Liver (tissue), 9 donors: ENCODE results near the gene PCYT1A. TPM values are rescaled to one million over a fixed set of nuclear protein-coding genes. Genes with fewer than 3 reads are reported as not detected.
"Not testable (repeated sequence)": the region's sequence is repeated elsewhere in the genome, so short reads cannot be mapped to it uniquely, and the experiment has no call there.

Experiments used
- DNase-seq: peaks from one replicate; pipeline ENCODE4 v3.0.0-alpha.2; 2017; ENCODE audit warnings: low spot score
- H3K27ac ChIP-seq, 2 donors: one replicate each; pipeline ENCODE4 v1.7.0; 2013; ENCODE audit warnings: inconsistent platforms in 2 of 2, low read length in 2 of 2, control low read depth in 1 of 2, low read depth in 1 of 2, mild to moderate bottlenecking in 1 of 2
- H3K27me3 ChIP-seq, 4 donors: one replicate each; pipeline versions ENCODE4 v1.6.1 to v1.7.0; 2013; ENCODE audit warnings: low read length in 3 of 4, inconsistent platforms in 1 of 4, mild to moderate bottlenecking in 1 of 4, moderate library complexity in 1 of 4; ENCODE audit not compliant: control insufficient read depth in 4 of 4, insufficient read depth in 4 of 4
- H3K36me3 ChIP-seq, 4 donors: one replicate each; pipeline versions ENCODE4 v1.6.1 to v1.7.0; 2013; ENCODE audit warnings: low read length in 3 of 4, mild to moderate bottlenecking in 3 of 4, low read depth in 1 of 4, moderate library complexity in 1 of 4; ENCODE audit not compliant: control insufficient read depth in 4 of 4, insufficient read depth in 3 of 4
- H3K4me1 ChIP-seq, 4 donors: one replicate each; pipeline versions ENCODE4 v1.6.1 to v1.7.0; 2013; ENCODE audit warnings: low read length in 3 of 4, mild to moderate bottlenecking in 3 of 4, moderate library complexity in 1 of 4; ENCODE audit not compliant: control insufficient read depth in 4 of 4, insufficient read depth in 4 of 4
- H3K4me3 ChIP-seq, 3 donors: one replicate each; pipeline versions ENCODE4 v1.6.1 to v1.7.0; 2013; ENCODE audit warnings: low read length in 3 of 3, control low read depth in 1 of 3, low read depth in 1 of 3, mild to moderate bottlenecking in 1 of 3
- H3K9ac ChIP-seq, 2 donors: one replicate each; pipeline ENCODE4 v1.7.0; 2013; ENCODE audit warnings: low read length in 2 of 2, mild to moderate bottlenecking in 2 of 2, moderate library complexity in 2 of 2, control low read depth in 1 of 2, low read depth in 1 of 2
- H3K9me3 ChIP-seq, 4 donors: one replicate each; pipeline versions ENCODE4 v1.6.1 to v1.7.0; 2013; ENCODE audit warnings: low read length in 3 of 4; ENCODE audit not compliant: control insufficient read depth in 4 of 4
- EGR1 ChIP-seq, 2 donors: IDR thresholded peaks; 2 replicates each; pipeline ENCODE4 v1.6.1; 2016 to 2018; ENCODE audit warnings: antibody characterized with exemption in 2 of 2, low read depth in 2 of 2
- FOXA1 ChIP-seq: IDR thresholded peaks from 2 replicates; pipeline ENCODE4 v1.6.1; 2016; ENCODE audit warnings: antibody characterized with exemption
- GABPA ChIP-seq, 2 donors: IDR thresholded peaks in 1 of 2; conservative IDR thresholded peaks in 1 of 2; 2 replicates each; pipeline ENCODE4 v1.6.1; 2016; ENCODE audit warnings: antibody characterized with exemption in 2 of 2, mild to moderate bottlenecking in 1 of 2, moderate library complexity in 1 of 2
- HNF4A ChIP-seq, 2 donors: conservative IDR thresholded peaks; 2 replicates each; pipeline ENCODE4 v1.6.1; 2016; ENCODE audit warnings: antibody characterized with exemption in 2 of 2, mild to moderate bottlenecking in 2 of 2
- HNF4G ChIP-seq: IDR thresholded peaks from 2 replicates; pipeline ENCODE4 v1.6.1; 2016; ENCODE audit warnings: antibody characterized with exemption
- JUND ChIP-seq, 2 donors: IDR thresholded peaks; 2 replicates each; pipeline ENCODE4 v1.6.1; 2016; ENCODE audit warnings: antibody characterized with exemption in 2 of 2
- NR2F2 ChIP-seq: IDR thresholded peaks from 2 replicates; pipeline ENCODE4 v1.6.1; 2016; ENCODE audit warnings: antibody characterized with exemption
- RAD21 ChIP-seq, 2 donors: IDR thresholded peaks; 2 replicates each; pipeline ENCODE4 v1.6.1; 2016; ENCODE audit warnings: antibody characterized with exemption in 2 of 2, mild to moderate bottlenecking in 2 of 2
- SP1 ChIP-seq: IDR thresholded peaks from 2 replicates; pipeline ENCODE4 v1.6.1; 2018; ENCODE audit warnings: antibody characterized with exemption, mild to moderate bottlenecking
- TAF1 ChIP-seq: conservative IDR thresholded peaks from 2 replicates; pipeline ENCODE4 v1.6.1; 2016; ENCODE audit warnings: antibody characterized with exemption, mild to moderate bottlenecking
- YY1 ChIP-seq: IDR thresholded peaks from 2 replicates; pipeline ENCODE4 v1.6.1; 2016; ENCODE audit warnings: antibody characterized with exemption, mild to moderate bottlenecking
- ZBTB33 ChIP-seq: IDR thresholded peaks from 2 replicates; pipeline ENCODE4 v1.6.1; 2016; ENCODE audit warnings: antibody characterized with exemption
- WGBS: extraction: QIAGEN DNeasy Blood & Tissue Kit; methylation state at CpG from one replicate; pipeline ENCODE4 v1.1.7; 2013; 5-methylcytosine and 5-hydroxymethylcytosine counted together
- polyA plus RNA-seq, 2 donors: library from polyadenylated mRNA; stranded (reverse) in 1 of 2; unstranded in 1 of 2; fragments of 200-250 nt in 1 of 2; fragments of >200 nt in 1 of 2; fragmentation: Nextera tagmentation in 1 of 2; extraction: Ambion mirVana in 1 of 2; gene quantifications; one replicate each; pipeline versions ENCODE4 v1.2.1 to v1.2.3, GENCODE V29; 2013 to 2015
- total RNA-seq, 2 donors: library from RNA; depleted of rRNA; stranded (reverse); fragments of >200 nt; gene quantifications; one replicate each; pipeline ENCODE4 v1.2.3, GENCODE V29; 2014
- TF ChIP-seq, protein P1 (sequence below): IDR thresholded peaks from 2 replicates; pipeline ENCODE4 v1.6.1; 2016; ENCODE audit warnings: antibody characterized with exemption
- donor health status: healthy.
- donor health status: healthy.
- donor health status: healthy.
- donor health status: healthy.
- donor health status: healthy.

PCYT1A gene
- total and polyA plus RNA-seq, 4 donors = 12.5 to 56.8 (median 24.3) TPM

DNA sequence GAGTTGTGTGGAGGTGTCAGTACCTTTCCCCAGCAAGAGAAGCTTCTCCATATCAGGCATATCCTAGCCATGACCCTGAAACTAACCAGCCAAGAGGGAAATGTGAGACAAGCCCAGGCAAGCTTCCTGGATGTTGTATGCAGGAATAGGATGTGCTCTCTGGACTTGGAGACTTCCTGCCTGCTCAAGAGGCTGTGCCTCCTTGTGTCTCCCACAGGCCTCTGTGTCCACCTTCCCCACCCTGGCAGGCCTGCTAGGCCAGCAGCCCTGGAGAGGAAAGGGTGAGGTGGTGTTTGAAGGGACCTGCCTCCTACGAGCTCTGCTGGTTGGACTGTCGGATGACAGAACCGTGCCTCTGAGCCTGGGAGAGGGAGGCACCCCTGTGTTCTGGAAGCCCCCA lies 32.6 kb upstream of the PCYT1A start:
- H3K4me1 ChIP-seq = peaks cover 0 to 8% (median 2%) of the 10 kb centered on the region in 4 donors
- no peaks in the 10 kb centered on the region for H3K9me3 ChIP-seq
- DNase-seq = no peak
- no peak overlapping the region for H3K4me3 ChIP-seq
- TF ChIP-seq JUND (IDR thresholded peaks at IDR 0.05) (no peak), NR2F2 (no peak), TAF1 (no peak), RAD21 (IDR thresholded peaks at IDR 0.05) (no peak), EGR1 (IDR thresholded peaks at IDR 0.05; ENCODE audit: low read depth in 2 of 2) (no peak), ZBTB33 (no peak), HNF4G (no peak)
- TF ChIP-seq, protein P1, sequence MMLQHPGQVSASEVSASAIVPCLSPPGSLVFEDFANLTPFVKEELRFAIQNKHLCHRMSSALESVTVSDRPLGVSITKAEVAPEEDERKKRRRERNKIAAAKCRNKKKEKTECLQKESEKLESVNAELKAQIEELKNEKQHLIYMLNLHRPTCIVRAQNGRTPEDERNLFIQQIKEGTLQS = no peak
- H3K27me3 ChIP-seq = no peaks in the 10 kb centered on the region
- 88% methylated on average over 3 of the region's 3 CpGs for WGBS
- H3K36me3 ChIP-seq = no peaks in the 10 kb centered on the region
- no peak overlapping the region for H3K27ac ChIP-seq
- H3K9ac ChIP-seq = no peak overlapping the region

- TF ChIP-seq SP1 (no peak), FOXA1 (no peak), YY1 (no peak), RAD21 (IDR thresholded peaks at IDR 0.05) (peak in 1 of 2 donors; percentile 15), TAF1 (peak; percentile 60), GABPA (IDR thresholded peaks at IDR 0.05 in 1 of 2, conservative IDR thresholded peaks at IDR 0.05 in 1 of 2) (peak in 1 of 2 donors; percentile 47), HNF4A (conservative IDR thresholded peaks at IDR 0.05) (no peak)
- H3K4me3 ChIP-seq = peak within 1 kb of the TSS; percentile 71 to 97 (median 97)
- H3K27me3 ChIP-seq = no peaks in the 10 kb centered on the region
- under 1% methylated on average over 92 of the region's 92 CpGs for WGBS
- peak within 1 kb of the TSS; percentile 59 to 81 for H3K9ac ChIP-seq
- H3K36me3 ChIP-seq = no peaks in the 10 kb centered on the region
- H3K9me3 ChIP-seq = no peaks in the 10 kb centered on the region
- peak within 1 kb of the TSS; percentile 87 to 88 for H3K27ac ChIP-seq
- H3K4me1 ChIP-seq = peaks cover 0 to 8% (median 2%) of the 10 kb centered on the region in 4 donors
- peak; percentile 86 for DNase-seq
These were observed 30.4 kb upstream of the PCYT1A start, which contains the start of gene DYNLT2B for GRCh38 chr3:196317687-196318467. TSS of gene DYNLT2B (minus strand) at chr3:196318240. CDS start at chr3:196318152, 88 bp downstream.

- H3K36me3 ChIP-seq, DNase-seq, H3K9ac ChIP-seq, H3K27me3 ChIP-seq, H3K9me3 ChIP-seq, H3K4me1 ChIP-seq: not testable (repeated sequence)
- Histone ChIP-seq H3K4me3 (peak overlapping the region; percentile 67 to 97 (median 71)), H3K27ac (peak overlapping the region; percentile 87 to 88)
- 20% methylated on average over 17 of the region's 17 CpGs for WGBS
These were observed 29.5 kb upstream of the PCYT1A start for GRCh38 chr3:196316799-196317686.
